Tibial nerve (tissue), 4 donors: ENCODE results near the gene FRAS1. TPM values are rescaled to one million over a fixed set of nuclear protein-coding genes. Genes with fewer than 3 reads are reported as not detected.
"Not testable (repeated sequence)": the region's sequence is repeated elsewhere in the genome, so short reads cannot be mapped to it uniquely, and the experiment has no call there.

ENCODE experiments used
- DNase-seq, 2 donors: peaks; one replicate each; pipeline ENCODE4 v3.0.0-alpha.2; 2019; ENCODE audit warnings: low spot score in 2 of 2
- H3K27ac ChIP-seq, 4 donors: fragments of 200-600 bp; sonication (generic) in 3 of 4; one replicate each; pipeline ENCODE4 v1.5.1; 2017 to 2019; ENCODE audit warnings: mild to moderate bottlenecking in 1 of 4
- H3K27me3 ChIP-seq, 2 donors: fragments of 200-600 bp; sonication (generic) in 1 of 2; one replicate each; pipeline versions ENCODE4 v1.5.1 to v1.6.0; 2017 to 2019
- H3K36me3 ChIP-seq, 3 donors: fragments of 200-600 bp; sonication (generic); one replicate each; pipeline ENCODE4 v1.5.1; 2018 to 2019
- H3K4me1 ChIP-seq, 4 donors: fragments of 200-600 bp; sonication (generic) in 3 of 4; one replicate each; pipeline ENCODE4 v1.5.1; 2017 to 2019
- H3K4me3 ChIP-seq, 4 donors: fragments of 200-600 bp; sonication (generic) in 3 of 4; one replicate each; pipeline ENCODE4 v1.5.1; 2017 to 2019; ENCODE audit warnings: mild to moderate bottlenecking in 1 of 4, moderate library complexity in 1 of 4
- H3K9me3 ChIP-seq, 4 donors: fragments of 200-600 bp; sonication (generic) in 3 of 4; one replicate each; pipeline ENCODE4 v1.5.1; 2017 to 2019
- CTCF ChIP-seq, 5 experiments: fragments of 200-600 bp in 3 of 5; fragments of 450-650 bp in 2 of 5; sonication (generic) in 3 of 5; IDR thresholded peaks; one replicate each; pipeline ENCODE4 v1.5.1; 2016 to 2019; ENCODE audit warnings: antibody characterized with exemption in 5 of 5, mild to moderate bottlenecking in 3 of 5, moderate library complexity in 2 of 5
- EP300 ChIP-seq, 2 donors: sonication (generic); formaldehyde crosslinking; IDR thresholded peaks; one replicate each; pipeline ENCODE4 v1.6.1; 2017; ENCODE audit warnings: antibody characterized with exemption in 2 of 2, mild to moderate bottlenecking in 1 of 2
- POLR2A ChIP-seq, 2 donors: fragments of 450-650 bp; IDR thresholded peaks; one replicate each; pipeline ENCODE4 v1.6.1; 2017; ENCODE audit warnings: antibody characterized with exemption in 2 of 2, mild to moderate bottlenecking in 2 of 2, moderate library complexity in 2 of 2
- WGBS, 2 donors: methylation state at CpG; one replicate each; pipeline ENCODE4 v1.1.5; 2018; 5-methylcytosine and 5-hydroxymethylcytosine counted together
- total RNA-seq, 4 donors: library from RNA; depleted of rRNA; stranded (reverse); fragments of >200 nt; gene quantifications; one replicate each; pipeline ENCODE4 v1.1.0, GENCODE V29; 2016

FRAS1 gene
- total RNA-seq, 4 donors from 2014 or later = 3.9 to 6.6 (median 5.1) TPM

GRCh38 chr4:78542373-78542772 lies 485.2 kb downstream of the FRAS1 start:
- Histone ChIP-seq H3K4me3 (no peak overlapping the region), H3K4me1 (peaks cover 0 to 34% (median 10%) of the 10 kb centered on the region in 4 donors), H3K27me3 (no peaks in the 10 kb centered on the region), H3K9me3 (no peaks in the 10 kb centered on the region), H3K36me3 (no peaks in the 10 kb centered on the region), H3K27ac (peak overlapping the region; percentile 13 to 85 (median 62))
- DNase-seq = no peak
- TF ChIP-seq EP300 (IDR thresholded peaks at IDR 0.05) (peak; percentile 30 to 58), CTCF (IDR thresholded peaks at IDR 0.05) (no peak), POLR2A (IDR thresholded peaks at IDR 0.05) (no peak)
- 66 to 77% methylated on average over 5 of the region's 5 CpGs for WGBS, 2 donors

- 77 to 81% methylated on average over 2 of the region's 2 CpGs for WGBS, 2 donors
- TF ChIP-seq EP300 (IDR thresholded peaks at IDR 0.05) (no peak), POLR2A (IDR thresholded peaks at IDR 0.05) (no peak), CTCF (IDR thresholded peaks at IDR 0.05) (no peak)
- no peak for DNase-seq
These were observed 486.5 kb downstream of the FRAS1 start for GRCh38 chr4:78543424-78544125.

GRCh38 chr4:78544678-78545077 lies 487.6 kb downstream of the FRAS1 start:
- WGBS, 2 donors = 25 to 46% methylated on average over 2 of the region's 2 CpGs
- peak overlapping the region in 3 of 4 donors; percentile 7 to 70 (median 19) for H3K27ac ChIP-seq
- H3K36me3 ChIP-seq = no peaks in the 10 kb centered on the region
- no peak overlapping the region for H3K4me3 ChIP-seq
- TF ChIP-seq EP300 (IDR thresholded peaks at IDR 0.05) (no peak), CTCF (IDR thresholded peaks at IDR 0.05) (no peak), POLR2A (IDR thresholded peaks at IDR 0.05) (no peak)
- H3K4me1 ChIP-seq = peaks cover 0 to 34% (median 10%) of the 10 kb centered on the region in 4 donors
- no peaks in the 10 kb centered on the region for H3K27me3 ChIP-seq
- no peak for DNase-seq
- H3K9me3 ChIP-seq = no peaks in the 10 kb centered on the region

More at GRCh38 chr4:78543424-78544125, 486.5 kb downstream of the FRAS1 start:
- H3K27ac ChIP-seq = peak overlapping the region in 2 of 4 donors; percentile 78 to 85
- no peaks in the 10 kb centered on the region for H3K9me3 ChIP-seq
- H3K4me3 ChIP-seq = no peak overlapping the region
- no peaks in the 10 kb centered on the region for H3K27me3 ChIP-seq
- H3K4me1 ChIP-seq = peaks cover 0 to 34% (median 10%) of the 10 kb centered on the region in 4 donors
- no peaks in the 10 kb centered on the region for H3K36me3 ChIP-seq

GRCh38 chr4:78545275-78546246 lies 488.4 kb downstream of the FRAS1 start:
- no peaks in the 10 kb centered on the region for H3K9me3 ChIP-seq
- H3K4me1 ChIP-seq = peaks cover 0 to 34% (median 10%) of the 10 kb centered on the region in 4 donors
- H3K27ac ChIP-seq = peak overlapping the region in 3 of 4 donors; percentile 7 to 70 (median 24)
- DNase-seq = no peak
- 42 to 47% methylated on average over 5 of the region's 5 CpGs for WGBS, 2 donors
- no peaks in the 10 kb centered on the region for H3K27me3 ChIP-seq
- no peak overlapping the region for H3K4me3 ChIP-seq
- TF ChIP-seq POLR2A (IDR thresholded peaks at IDR 0.05) (no peak), CTCF (IDR thresholded peaks at IDR 0.05) (no peak), EP300 (IDR thresholded peaks at IDR 0.05) (no peak)
- H3K36me3 ChIP-seq = no peaks in the 10 kb centered on the region

- not testable (repeated sequence) for H3K4me3 ChIP-seq, H3K27ac ChIP-seq, H3K36me3 ChIP-seq, H3K27me3 ChIP-seq, H3K9me3 ChIP-seq, DNase-seq
- H3K4me1 ChIP-seq = peaks cover 0 to 42% (median 13%) of the 10 kb centered on the region in 4 donors
- WGBS, 2 donors = 89 to 91% methylated on average over 19 to 22 of the region's 28 CpGs
These were observed 490.8 kb downstream of the FRAS1 start for GRCh38 chr4:78547899-78548298.

GRCh38 chr4:78548889-78549288 lies 491.8 kb downstream of the FRAS1 start:
- H3K9me3 ChIP-seq, H3K36me3 ChIP-seq, H3K27me3 ChIP-seq, H3K27ac ChIP-seq, H3K4me3 ChIP-seq, DNase-seq: not testable (repeated sequence)
- 95 to 99% methylated on average over 3 to 4 of the region's 4 CpGs for WGBS, 2 donors
- H3K4me1 ChIP-seq = peaks cover 0 to 46% (median 21%) of the 10 kb centered on the region in 4 donors
